K562 (cell line): ENCODE data around the gene ARHGEF4. TPM values are rescaled to one million over a fixed set of nuclear protein-coding genes. Genes with fewer than 3 reads are reported as not detected.

Source experiments
- ATAC-seq: fragments of 200-7000 bp; cut with Tn5 transposase; 3 replicates; pipeline ENCODE4 v1.9.1; 2020; ENCODE audit warnings: moderate library complexity
- BruUV-seq: library from RNA; stranded (reverse); fragments of 400-500 nt; replicated peaks from 2 replicates; lab custom pipeline; 2021; lab: Mats Ljungman, UMichigan
- CTCF ChIA-PET: fragments of 300-600 bp; formaldehyde crosslinking; extraction: SDS; loops from one replicate; lab custom pipeline; 2021; ENCODE audit warnings: low intra/inter-chr PET ratio; lab: Yijun Ruan, JAX
- POLR2A ChIA-PET: fragments of 300-600, 350-650 bp; sonication (Branson Sonifier 250); formaldehyde crosslinking; extraction: SDS; loops from one replicate; lab custom pipeline; 2021; ENCODE audit warnings: antibody characterized with exemption, inconsistent platforms; lab: Yijun Ruan, JAX
- DNase-seq, 4 experiments: peaks; one replicate each; pipeline versions ENCODE4 v3.0.0 to v3.0.0-alpha.2; 2011 to 2018; ENCODE audit warnings: low spot score in 3 of 4, mixed read lengths in 3 of 4; ENCODE audit errors: extremely low read depth in 1 of 4
- FAIRE-seq: peaks from 2 replicates; lab custom pipeline; 2011; peaks lifted over from hg19 to GRCh38; lab: Jason Lieb, UNC
- H2AFZ ChIP-seq: 2 replicates; pipeline ENCODE4 v1.6.0; 2011; ENCODE audit warnings: low read depth, low read length, control low read depth, inconsistent platforms
- H3K27ac ChIP-seq: fragments of 200-600 bp; 3 replicates; pipeline ENCODE4 v1.8.0; 2011; ENCODE audit warnings: low read depth, mild to moderate bottlenecking, control low read depth, inconsistent platforms, low read length, moderate library complexity, mixed read lengths; ENCODE audit errors: extremely low read depth
- H3K27me3 ChIP-seq, 2 experiments: fragments of 300-600 bp in 1 of 2; 2 replicates in 1 of 2; 3 replicates in 1 of 2; pipeline versions ENCODE4 v1.6.0 to v1.8.0; 2011; ENCODE audit warnings: inconsistent platforms in 2 of 2, low read length in 2 of 2, mild to moderate bottlenecking in 1 of 2, mixed read lengths in 1 of 2, moderate library complexity in 1 of 2; ENCODE audit not compliant: control insufficient read depth in 2 of 2, insufficient read depth in 2 of 2
- H3K36me3 ChIP-seq: fragments of 300-600 bp; 3 replicates; pipeline ENCODE4 v1.8.0; 2011; ENCODE audit warnings: mild to moderate bottlenecking, low read length, inconsistent platforms; ENCODE audit not compliant: control insufficient read depth, insufficient read depth
- H3K4me1 ChIP-seq, 2 experiments: fragments of 200-600 bp in 1 of 2; replicated peaks in 1 of 2; 2 replicates in 1 of 2; 3 replicates in 1 of 2; pipeline versions ENCODE4 v1.5.1 to v1.8.0; 2011; ENCODE audit warnings: inconsistent platforms in 2 of 2, low read length in 2 of 2, mild to moderate bottlenecking in 1 of 2, mixed read lengths in 1 of 2, moderate library complexity in 1 of 2; ENCODE audit not compliant: control insufficient read depth in 2 of 2, insufficient read depth in 2 of 2
- H3K4me2 ChIP-seq: 2 replicates; pipeline ENCODE4 v1.6.1; 2011; ENCODE audit warnings: low read length, control low read depth, inconsistent platforms, mixed read lengths; ENCODE audit not compliant: insufficient read depth
- H3K4me3 ChIP-seq: fragments of 200-600 bp; sonication (generic), shearing (Covaris generic); 2 replicates; pipeline ENCODE4 v1.5.1; 2016; ENCODE audit warnings: control low read depth, inconsistent platforms
- H3K79me2 ChIP-seq: fragments of 200-600 bp; 3 replicates; pipeline ENCODE4 v1.8.0; 2011; ENCODE audit warnings: low read length, inconsistent platforms; ENCODE audit not compliant: control insufficient read depth, insufficient read depth
- H3K9ac ChIP-seq, 2 experiments: 2 replicates each; pipeline versions ENCODE4 v1.6.0 to v1.6.1; 2011; ENCODE audit warnings: low read depth in 2 of 2, low read length in 2 of 2, control low read depth in 1 of 2, inconsistent platforms in 1 of 2, mild to moderate bottlenecking in 1 of 2, mixed read lengths in 1 of 2; ENCODE audit not compliant: insufficient read depth in 1 of 2
- H3K9me1 ChIP-seq: one replicate; pipeline ENCODE4 v1.6.0; 2011; ENCODE audit warnings: inconsistent platforms, mild to moderate bottlenecking, low read length, moderate library complexity; ENCODE audit not compliant: control insufficient read depth, insufficient read depth
- H3K9me3 ChIP-seq: replicated peaks from 2 replicates; pipeline ENCODE4 v1.5.1; 2011; ENCODE audit warnings: low read depth, low read length, inconsistent platforms; ENCODE audit not compliant: control insufficient read depth, insufficient read depth
- H4K20me1 ChIP-seq: replicated peaks from 2 replicates; pipeline ENCODE4 v1.6.1; 2011; ENCODE audit warnings: low read length, inconsistent platforms, mixed read lengths; ENCODE audit not compliant: control insufficient read depth, insufficient read depth
- KAT7 ChIP-seq: sonication (generic); formaldehyde crosslinking; IDR thresholded peaks from 2 replicates; pipeline ENCODE4 v1.8.0; 2022; ENCODE audit warnings: missing genetic modification reagents, mild to moderate bottlenecking, borderline replicate concordance
- MECOM ChIP-seq: fragments of 250-450 bp; sonication (Bioruptor Pico); IDR thresholded peaks from 2 replicates; pipeline ENCODE4 v1.8.0; 2022; ENCODE audit warnings: inconsistent platforms
- MTA1 ChIP-seq: fragments of 450-650 bp; IDR thresholded peaks from 2 replicates; pipeline ENCODE4 v1.6.1; 2017; ENCODE audit warnings: borderline replicate concordance
- MYC ChIP-seq, 2 experiments: fragments of 250-450 bp in 1 of 2; sonication (Bioruptor Pico) in 1 of 2; IDR thresholded peaks; 2 replicates each; pipeline versions ENCODE4 v1.5.1 to v1.6.1; 2012 to 2021; ENCODE audit warnings: low read depth in 2 of 2, borderline replicate concordance in 1 of 2, improper control_type of control experiment in 1 of 2, low read length in 1 of 2, mild to moderate bottlenecking in 1 of 2, moderate library complexity in 1 of 2
- RFX1 ChIP-seq: fragments of 450-650 bp; IDR thresholded peaks from 2 replicates; pipeline ENCODE4 v1.6.1; 2016; ENCODE audit warnings: mild to moderate bottlenecking, moderate library complexity
- WGBS: fragments of 100-300 bp; shearing (Covaris generic); methylation state at CpG from one replicate; pipeline ENCODE4 v1.1.6; 2016; ENCODE audit warnings: low coverage, mixed read lengths; ENCODE audit not compliant: insufficient coverage; ENCODE audit errors: missing lambda C conversion rate; 5-methylcytosine and 5-hydroxymethylcytosine counted together
- in situ Hi-C: fragments of 300-500 bp; cut with MboI; formaldehyde crosslinking; loops from 4 replicates; pipeline ENCODE4 v1.15.0; 2018; ENCODE audit warnings: inconsistent platforms, mixed read lengths
- intact Hi-C: fragments of 100-400 bp; cut with micrococcal nuclease; formaldehyde crosslinking; loops from 2 replicates; pipeline ENCODE4 v1.14.2; 2022
- polyA plus RNA-seq, 8 experiments: library from polyadenylated mRNA; depleted of rRNA in 4 of 8; stranded (reverse) in 5 of 8; unstranded in 3 of 8; fragments of >200 nt; fragmentation: Nextera tagmentation in 2 of 8; fragmentation: Illumina TruSeq in 1 of 8; extraction: Ambion mirVana in 2 of 8; extraction: Trizol in 1 of 8; gene quantifications; 2 replicates each; pipeline versions ENCODE4 v1.2.1 to v1.2.3, GENCODE V29; 2011 to 2014; ENCODE audit warnings: inconsistent platforms in 1 of 8, missing spikeins in 1 of 8
- total RNA-seq, 7 experiments: library from RNA; depleted of rRNA in 6 of 7; stranded (reverse); fragments of >200 nt in 6 of 7; fragmentation: Illumina TruSeq in 2 of 7; extraction: Trizol in 2 of 7; gene quantifications; 2 replicates each; pipeline versions ENCODE4 v1.2.1 to v1.2.3, GENCODE V29; 2011 to 2021; ENCODE audit warnings: low replicate concordance in 1 of 7
- TF ChIP-seq, protein P1 (sequence below): fragments of 450-650 bp; IDR thresholded peaks from 2 replicates; pipeline ENCODE4 v1.6.1; 2017; ENCODE audit warnings: antibody characterized with exemption, mild to moderate bottlenecking

Gene ARHGEF4
- total and polyA plus RNA-seq, 9 of the 15 experiments (the other 6 are each of a cell fraction or from before 2014, with no cell fraction given): not detected

- Histone ChIP-seq H3K4me3 (no peak overlapping the region), H3K79me2 (no peaks in the 10 kb centered on the region), H3K27ac (no peak overlapping the region), H2AFZ (no peak overlapping the region), H4K20me1 (no peaks in the 10 kb centered on the region), H3K4me2 (no peak overlapping the region), H3K27me3 (peaks cover 2 to 37% of the 10 kb centered on the region in 2 experiments; a peak in 3 of 5 replicates), H3K4me1 (no peaks in the 10 kb centered on the region), H3K9me1 (no peaks in the 10 kb centered on the region), H3K9ac (no peak overlapping the region), H3K36me3 (no peaks in the 10 kb centered on the region), H3K9me3 (no peaks in the 10 kb centered on the region)
- CTCF ChIA-PET: no interaction called here
- no peak for DNase-seq
- no peak for FAIRE-seq
- intact Hi-C loops: no loop called here
- ATAC-seq: no peak
- WGBS: 2% methylated on average over 3 of the region's 3 CpGs
- in situ Hi-C loops: no loop called here
- BruUV-seq: no TSS peak
- POLR2A ChIA-PET: interaction anchor here (1.5 kb wide), 1 partner anchor 22 kb away, joined by 3 read pairs; no protein-coding TSS in a partner anchor
- TF ChIP-seq RFX1: no peak
Observed at GRCh38 chr2:130878316-130878715, 41.6 kb downstream of the ARHGEF4 start.

DNA sequence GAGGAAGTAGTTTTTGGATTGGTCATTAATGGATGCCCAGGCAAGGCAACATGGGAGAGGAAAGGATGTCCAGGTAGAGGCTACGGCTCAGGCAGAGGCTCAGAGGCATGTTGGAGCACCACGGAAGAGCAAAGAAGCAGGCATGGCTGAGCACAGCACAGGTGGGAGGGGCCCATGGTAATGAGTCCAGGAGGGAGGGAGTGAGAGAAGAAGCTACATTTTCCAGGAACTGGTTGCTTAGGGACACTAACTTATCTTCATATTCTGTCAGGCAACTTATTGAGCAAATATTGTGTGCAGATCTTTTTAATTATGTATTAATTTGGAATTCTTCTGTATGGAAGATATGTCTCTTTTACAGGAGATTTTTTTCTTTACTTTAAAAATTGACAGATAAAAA lies 42.2 kb downstream of the ARHGEF4 start:
- ATAC-seq: peak; percentile 57; the same call in 1 of the 3 replicates
- POLR2A ChIA-PET: interaction anchor here (1.5 kb wide), 1 partner anchor 23 kb away, joined by 3 read pairs; no protein-coding TSS in a partner anchor

More for the DNA sequence above, 42.2 kb downstream of the ARHGEF4 start:
- Histone ChIP-seq H3K4me2 (no peak overlapping the region), H3K4me3 (no peak overlapping the region), H4K20me1 (no peaks in the 10 kb centered on the region), H3K4me1 (no peaks in the 10 kb centered on the region), H3K9me1 (no peaks in the 10 kb centered on the region), H3K79me2 (no peaks in the 10 kb centered on the region), H2AFZ (no peak overlapping the region), H3K9me3 (no peaks in the 10 kb centered on the region), H3K27me3 (peaks cover 2 to 37% of the 10 kb centered on the region in 2 experiments; a peak in 3 of 5 replicates), H3K9ac (no peak overlapping the region), H3K27ac (no peak overlapping the region), H3K36me3 (no peaks in the 10 kb centered on the region)
- intact Hi-C loops: no loop called here
- TF ChIP-seq RFX1: peak; percentile 57
- no peak for TF ChIP-seq KAT7 (CRISPR knock-in tag)
- TF ChIP-seq MYC (IDR thresholded peaks at IDR 0.05; ENCODE audit: low read depth, low read length): no peak
- no peak for TF ChIP-seq MYC (CRISPR knock-in tag; IDR thresholded peaks at IDR 0.05; ENCODE audit: borderline replicate concordance, low read depth)
- no peak for TF ChIP-seq MTA1
- TF ChIP-seq MECOM: peak; percentile 41; the same call in 1 of the 2 replicates
- TF ChIP-seq, protein P1, sequence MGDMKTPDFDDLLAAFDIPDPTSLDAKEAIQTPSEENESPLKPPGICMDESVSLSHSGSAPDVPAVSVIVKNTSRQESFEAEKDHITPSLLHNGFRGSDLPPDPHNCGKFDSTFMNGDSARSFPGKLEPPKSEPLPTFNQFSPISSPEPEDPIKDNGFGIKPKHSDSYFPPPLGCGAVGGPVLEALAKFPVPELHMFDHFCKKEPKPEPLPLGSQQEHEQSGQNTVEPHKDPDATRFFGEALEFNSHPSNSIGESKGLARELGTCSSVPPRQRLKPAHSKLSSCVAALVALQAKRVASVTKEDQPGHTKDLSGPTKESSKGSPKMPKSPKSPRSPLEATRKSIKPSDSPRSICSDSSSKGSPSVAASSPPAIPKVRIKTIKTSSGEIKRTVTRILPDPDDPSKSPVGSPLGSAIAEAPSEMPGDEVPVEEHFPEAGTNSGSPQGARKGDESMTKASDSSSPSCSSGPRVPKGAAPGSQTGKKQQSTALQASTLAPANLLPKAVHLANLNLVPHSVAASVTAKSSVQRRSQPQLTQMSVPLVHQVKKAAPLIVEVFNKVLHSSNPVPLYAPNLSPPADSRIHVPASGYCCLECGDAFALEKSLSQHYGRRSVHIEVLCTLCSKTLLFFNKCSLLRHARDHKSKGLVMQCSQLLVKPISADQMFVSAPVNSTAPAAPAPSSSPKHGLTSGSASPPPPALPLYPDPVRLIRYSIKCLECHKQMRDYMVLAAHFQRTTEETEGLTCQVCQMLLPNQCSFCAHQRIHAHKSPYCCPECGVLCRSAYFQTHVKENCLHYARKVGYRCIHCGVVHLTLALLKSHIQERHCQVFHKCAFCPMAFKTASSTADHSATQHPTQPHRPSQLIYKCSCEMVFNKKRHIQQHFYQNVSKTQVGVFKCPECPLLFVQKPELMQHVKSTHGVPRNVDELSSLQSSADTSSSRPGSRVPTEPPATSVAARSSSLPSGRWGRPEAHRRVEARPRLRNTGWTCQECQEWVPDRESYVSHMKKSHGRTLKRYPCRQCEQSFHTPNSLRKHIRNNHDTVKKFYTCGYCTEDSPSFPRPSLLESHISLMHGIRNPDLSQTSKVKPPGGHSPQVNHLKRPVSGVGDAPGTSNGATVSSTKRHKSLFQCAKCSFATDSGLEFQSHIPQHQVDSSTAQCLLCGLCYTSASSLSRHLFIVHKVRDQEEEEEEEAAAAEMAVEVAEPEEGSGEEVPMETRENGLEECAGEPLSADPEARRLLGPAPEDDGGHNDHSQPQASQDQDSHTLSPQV: no peak
- WGBS: 4% methylated on average over 2 of the region's 2 CpGs
- DNase-seq: peak in 1 of 4 experiments; percentile 9
- BruUV-seq: no TSS peak
- in situ Hi-C loops: no loop called here
- CTCF ChIA-PET: no interaction called here
- no peak for FAIRE-seq
